ENCODE measurements around the gene PPP2R3B.

Gene PPP2R3B

DNA sequence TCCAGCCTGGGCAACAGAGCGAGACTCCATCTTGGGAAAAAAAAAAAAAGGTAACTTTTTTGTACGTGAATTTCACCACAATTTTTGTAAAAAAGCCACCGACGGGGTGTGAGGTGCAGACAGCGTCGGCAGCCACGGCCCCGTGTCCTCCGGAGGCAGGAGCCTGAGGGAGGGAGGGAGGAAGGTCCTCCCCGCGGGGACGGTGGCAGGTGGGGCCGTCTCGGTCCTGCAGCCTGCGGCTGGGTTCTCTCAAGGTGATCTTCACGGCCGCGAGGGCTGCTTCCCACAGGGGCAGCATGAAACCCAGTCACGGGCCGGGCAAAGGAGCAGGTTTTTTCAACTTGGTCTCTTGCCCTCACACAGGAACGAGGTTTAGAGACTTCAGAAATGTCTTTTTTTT, 91.6 kb downstream of the PPP2R3B start:
- no peaks in the 10 kb centered on the region for H3K27me3 ChIP-seq (ENCODE audit: insufficient read depth, poor library complexity, severe bottlenecking)
- no peak for DNase-seq (ENCODE audit: low read depth in 1 of 2, low spot score in 1 of 2)
- no peak for TF ChIP-seq SPI1 (IDR thresholded peaks at IDR 0.05; ENCODE audit: borderline replicate concordance, low read depth)
- TF ChIP-seq, protein P1, sequence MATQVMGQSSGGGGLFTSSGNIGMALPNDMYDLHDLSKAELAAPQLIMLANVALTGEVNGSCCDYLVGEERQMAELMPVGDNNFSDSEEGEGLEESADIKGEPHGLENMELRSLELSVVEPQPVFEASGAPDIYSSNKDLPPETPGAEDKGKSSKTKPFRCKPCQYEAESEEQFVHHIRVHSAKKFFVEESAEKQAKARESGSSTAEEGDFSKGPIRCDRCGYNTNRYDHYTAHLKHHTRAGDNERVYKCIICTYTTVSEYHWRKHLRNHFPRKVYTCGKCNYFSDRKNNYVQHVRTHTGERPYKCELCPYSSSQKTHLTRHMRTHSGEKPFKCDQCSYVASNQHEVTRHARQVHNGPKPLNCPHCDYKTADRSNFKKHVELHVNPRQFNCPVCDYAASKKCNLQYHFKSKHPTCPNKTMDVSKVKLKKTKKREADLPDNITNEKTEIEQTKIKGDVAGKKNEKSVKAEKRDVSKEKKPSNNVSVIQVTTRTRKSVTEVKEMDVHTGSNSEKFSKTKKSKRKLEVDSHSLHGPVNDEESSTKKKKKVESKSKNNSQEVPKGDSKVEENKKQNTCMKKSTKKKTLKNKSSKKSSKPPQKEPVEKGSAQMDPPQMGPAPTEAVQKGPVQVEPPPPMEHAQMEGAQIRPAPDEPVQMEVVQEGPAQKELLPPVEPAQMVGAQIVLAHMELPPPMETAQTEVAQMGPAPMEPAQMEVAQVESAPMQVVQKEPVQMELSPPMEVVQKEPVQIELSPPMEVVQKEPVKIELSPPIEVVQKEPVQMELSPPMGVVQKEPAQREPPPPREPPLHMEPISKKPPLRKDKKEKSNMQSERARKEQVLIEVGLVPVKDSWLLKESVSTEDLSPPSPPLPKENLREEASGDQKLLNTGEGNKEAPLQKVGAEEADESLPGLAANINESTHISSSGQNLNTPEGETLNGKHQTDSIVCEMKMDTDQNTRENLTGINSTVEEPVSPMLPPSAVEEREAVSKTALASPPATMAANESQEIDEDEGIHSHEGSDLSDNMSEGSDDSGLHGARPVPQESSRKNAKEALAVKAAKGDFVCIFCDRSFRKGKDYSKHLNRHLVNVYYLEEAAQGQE (IDR thresholded peaks at IDR 0.05; ENCODE audit: insufficient replicate concordance, low read depth), result no peak
- no peak for TF ChIP-seq POLR2AphosphoS5 (IDR thresholded peaks at IDR 0.05; ENCODE audit: low read depth)
- TF ChIP-seq, protein P2, sequence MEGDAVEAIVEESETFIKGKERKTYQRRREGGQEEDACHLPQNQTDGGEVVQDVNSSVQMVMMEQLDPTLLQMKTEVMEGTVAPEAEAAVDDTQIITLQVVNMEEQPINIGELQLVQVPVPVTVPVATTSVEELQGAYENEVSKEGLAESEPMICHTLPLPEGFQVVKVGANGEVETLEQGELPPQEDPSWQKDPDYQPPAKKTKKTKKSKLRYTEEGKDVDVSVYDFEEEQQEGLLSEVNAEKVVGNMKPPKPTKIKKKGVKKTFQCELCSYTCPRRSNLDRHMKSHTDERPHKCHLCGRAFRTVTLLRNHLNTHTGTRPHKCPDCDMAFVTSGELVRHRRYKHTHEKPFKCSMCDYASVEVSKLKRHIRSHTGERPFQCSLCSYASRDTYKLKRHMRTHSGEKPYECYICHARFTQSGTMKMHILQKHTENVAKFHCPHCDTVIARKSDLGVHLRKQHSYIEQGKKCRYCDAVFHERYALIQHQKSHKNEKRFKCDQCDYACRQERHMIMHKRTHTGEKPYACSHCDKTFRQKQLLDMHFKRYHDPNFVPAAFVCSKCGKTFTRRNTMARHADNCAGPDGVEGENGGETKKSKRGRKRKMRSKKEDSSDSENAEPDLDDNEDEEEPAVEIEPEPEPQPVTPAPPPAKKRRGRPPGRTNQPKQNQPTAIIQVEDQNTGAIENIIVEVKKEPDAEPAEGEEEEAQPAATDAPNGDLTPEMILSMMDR (IDR thresholded peaks at IDR 0.05; ENCODE audit: insufficient read depth, low read length), result no peak
- no peak for TF ChIP-seq GABPA (IDR thresholded peaks at IDR 0.05; ENCODE audit: low read depth)
- H3K27ac ChIP-seq (replicated peaks), result no peak overlapping the region
- H3K4me3 ChIP-seq (replicated peaks; ENCODE audit: insufficient read depth, low read length), result no peak overlapping the region

DNA sequence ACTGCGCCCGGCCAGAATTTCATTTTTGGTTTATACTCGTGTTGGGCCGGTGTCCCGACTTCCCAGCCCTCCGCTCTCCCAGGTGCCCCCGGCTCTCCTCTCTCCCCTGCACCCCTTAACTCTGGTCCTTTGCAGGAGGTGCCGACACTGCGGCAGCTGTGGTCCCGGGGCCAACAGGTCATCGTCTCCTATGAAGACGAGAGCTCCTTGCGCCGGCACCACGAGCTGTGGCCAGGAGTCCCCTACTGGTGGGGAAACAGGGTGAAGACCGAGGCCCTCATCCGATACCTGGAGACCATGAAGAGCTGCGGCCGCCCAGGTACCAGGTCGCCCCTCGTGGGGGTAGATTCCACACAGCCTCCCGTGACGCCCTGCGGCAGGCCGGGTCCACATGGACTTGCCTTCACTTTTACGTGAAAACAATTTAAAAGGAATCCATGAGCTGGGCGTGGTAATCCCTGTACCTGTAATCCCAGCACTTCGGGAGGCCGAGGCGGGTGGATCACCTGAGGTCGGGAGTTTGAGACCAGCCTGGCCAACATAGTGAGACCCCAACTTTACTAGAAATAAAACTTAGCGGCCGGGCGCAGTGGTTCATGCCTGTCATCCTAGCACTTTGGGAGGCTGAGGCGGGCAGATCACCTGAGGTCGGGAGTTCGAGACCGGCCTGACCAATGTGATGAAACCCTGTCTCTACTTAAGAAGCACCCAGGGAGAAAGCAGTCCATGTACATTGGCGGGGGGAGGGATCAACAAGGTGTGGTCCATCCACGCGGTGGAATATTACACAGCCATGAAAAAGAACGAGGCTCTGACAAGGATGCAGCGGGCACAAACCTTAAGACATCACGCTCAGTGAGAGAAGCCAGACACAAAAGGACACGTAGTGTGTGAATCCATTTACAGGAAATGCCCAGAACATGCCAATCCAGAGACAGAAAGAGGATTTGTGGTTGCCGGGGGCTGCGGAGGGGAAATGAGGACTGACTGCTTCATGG, 93.5 kb downstream of the PPP2R3B start:
- Histone ChIP-seq H3K27me3 (ENCODE audit: insufficient read depth, poor library complexity, severe bottlenecking) (no peaks in the 10 kb centered on the region), H3K27ac (replicated peaks) (no peak overlapping the region), H3K4me3 (replicated peaks; ENCODE audit: insufficient read depth, low read length) (no peak overlapping the region)
- no peak for DNase-seq (ENCODE audit: low read depth in 1 of 2, low spot score in 1 of 2)
- TF ChIP-seq, protein P1 (IDR thresholded peaks at IDR 0.05; ENCODE audit: insufficient replicate concordance, low read depth), result no peak
- TF ChIP-seq, protein P2 (IDR thresholded peaks at IDR 0.05; ENCODE audit: insufficient read depth, low read length), result no peak
- TF ChIP-seq SPI1 (IDR thresholded peaks at IDR 0.05; ENCODE audit: borderline replicate concordance, low read depth) (no peak), POLR2AphosphoS5 (IDR thresholded peaks at IDR 0.05; ENCODE audit: low read depth) (no peak), GABPA (IDR thresholded peaks at IDR 0.05; ENCODE audit: low read depth) (no peak)

- Histone ChIP-seq H3K27ac (replicated peaks) (no peak overlapping the region), H3K4me3 (replicated peaks; ENCODE audit: insufficient read depth, low read length) (no peak overlapping the region), H3K27me3 (ENCODE audit: insufficient read depth, poor library complexity, severe bottlenecking) (no peaks in the 10 kb centered on the region)
- no peak for DNase-seq (ENCODE audit: low read depth in 1 of 2, low spot score in 1 of 2)
- TF ChIP-seq, protein P2 (IDR thresholded peaks at IDR 0.05; ENCODE audit: insufficient read depth, low read length), result no peak
- TF ChIP-seq GABPA (IDR thresholded peaks at IDR 0.05; ENCODE audit: low read depth), result no peak
Measured at GRCh38 chrX:291411-291901, 95.3 kb downstream of the PPP2R3B start.

All from HL-60 (cell line).